NCI-H526 (cell line): Measurements from ENCODE around the gene FSCN2.

Source experiments
- DNase-seq, 2 experiments: peaks; one replicate each; lab custom pipeline; 2025; lab: John Stamatoyannopoulos, UW

FSCN2 gene

DNA sequence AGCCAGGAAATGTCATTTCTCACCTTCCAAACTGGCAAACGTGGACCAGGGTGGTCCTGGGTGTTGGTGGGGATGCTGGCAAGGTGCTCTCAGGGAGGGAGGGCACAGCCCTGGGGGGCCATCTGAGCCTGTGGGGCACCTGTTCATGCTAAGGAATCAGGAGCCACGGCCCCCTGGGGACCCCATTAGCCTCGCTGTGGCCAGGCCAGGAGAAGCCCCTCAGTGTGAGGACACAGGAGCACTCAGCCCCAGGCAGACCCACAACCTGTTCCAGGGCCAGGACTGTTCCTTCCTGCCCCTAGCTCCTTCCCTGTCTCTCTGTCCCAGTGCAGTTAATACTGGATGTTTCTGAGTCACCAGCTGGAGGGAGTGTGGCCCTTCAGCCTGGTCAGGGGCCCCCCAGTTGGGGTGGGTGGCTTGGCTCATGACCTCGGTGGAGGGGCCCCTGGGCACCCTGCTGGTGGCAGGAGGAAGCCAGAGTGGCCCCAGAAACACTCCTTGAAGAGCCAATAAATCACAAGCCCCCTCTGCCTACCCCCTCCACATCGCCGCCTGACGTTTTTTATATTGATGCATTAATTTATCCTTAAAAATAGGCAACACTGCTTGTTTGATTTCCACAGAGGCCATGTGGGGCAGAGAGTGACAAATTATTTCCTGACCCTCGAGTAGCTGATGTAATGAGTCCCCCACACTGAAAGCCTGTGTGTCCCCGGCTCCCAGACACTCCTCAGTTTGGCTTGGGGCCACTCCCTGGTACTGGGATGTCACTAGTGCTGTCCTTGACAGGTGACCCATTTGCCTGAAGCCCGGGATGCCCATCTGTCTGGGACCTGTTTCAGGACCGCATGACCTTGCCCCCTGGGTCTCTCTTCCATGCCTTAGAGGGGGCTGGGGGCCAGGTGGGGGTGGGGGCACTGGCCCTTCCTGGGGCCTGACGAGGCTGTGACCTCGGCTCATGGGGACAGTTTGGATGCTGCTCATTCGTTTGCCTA, 37.9 kb upstream of the FSCN2 start:
- DNase-seq: no peak

DNA sequence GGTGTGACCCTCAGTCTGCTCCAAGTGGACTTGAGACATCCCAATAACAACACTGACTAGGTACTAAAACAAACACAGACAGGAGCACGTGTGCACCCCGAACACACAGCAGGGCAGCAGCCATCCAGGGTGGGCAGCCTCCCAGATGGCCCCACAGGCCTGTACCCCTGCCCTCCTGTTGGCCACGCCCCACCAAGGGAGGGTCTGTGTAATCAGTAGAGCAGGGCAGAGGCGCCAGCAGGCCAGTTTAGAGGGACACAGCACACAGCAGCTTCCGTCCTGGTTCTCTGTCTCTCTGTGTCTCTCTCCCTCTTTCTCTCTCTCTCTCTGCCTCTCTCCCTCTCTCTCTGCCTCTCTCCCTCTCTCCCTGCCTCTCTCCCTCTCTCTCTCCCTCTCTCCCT, 37.0 kb upstream of the FSCN2 start:
- DNase-seq: peak in 1 of 2 experiments; percentile 29

DNA sequence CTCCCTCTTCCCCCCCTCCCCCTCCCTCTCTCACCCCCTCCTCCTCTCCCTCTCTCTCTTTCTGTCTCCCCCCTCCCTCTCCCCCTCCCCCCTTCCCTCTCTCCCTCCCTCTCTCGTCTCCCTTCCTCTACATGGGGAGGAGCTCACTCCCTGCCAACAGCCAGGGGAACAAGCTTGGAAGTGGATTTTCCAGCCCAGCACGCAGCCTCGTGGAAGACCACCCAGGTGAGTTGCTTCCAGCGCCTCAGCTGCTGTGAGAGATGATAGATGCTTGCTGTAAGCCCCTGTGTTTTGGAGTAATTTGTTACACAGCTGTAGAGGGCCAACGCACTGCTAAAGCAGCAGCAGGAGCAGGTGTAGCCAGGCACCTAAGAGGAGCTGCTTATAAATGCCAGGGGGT, 36.4 kb upstream of the FSCN2 start:
- no peak for DNase-seq

DNA sequence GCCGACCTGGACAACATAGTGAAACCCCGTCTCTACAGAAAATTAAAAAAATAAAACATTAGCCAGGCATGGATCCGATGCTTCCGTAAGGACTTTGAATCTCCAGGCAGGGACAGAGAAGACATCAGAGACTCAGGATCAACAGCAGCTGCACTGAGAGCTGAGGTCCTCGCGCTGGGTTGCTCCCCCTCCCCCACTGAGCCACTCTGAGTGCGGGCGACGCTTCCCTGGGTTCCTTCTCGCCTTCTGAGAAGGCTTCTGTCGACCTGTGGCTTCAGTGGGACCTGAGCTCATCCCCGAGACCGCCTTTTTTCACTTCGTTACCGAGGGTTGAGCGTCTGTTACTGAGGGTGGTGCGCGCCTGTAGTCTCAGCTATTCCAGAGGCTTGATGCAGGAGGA, 36.0 kb upstream of the FSCN2 start:
- no peak for DNase-seq

DNA sequence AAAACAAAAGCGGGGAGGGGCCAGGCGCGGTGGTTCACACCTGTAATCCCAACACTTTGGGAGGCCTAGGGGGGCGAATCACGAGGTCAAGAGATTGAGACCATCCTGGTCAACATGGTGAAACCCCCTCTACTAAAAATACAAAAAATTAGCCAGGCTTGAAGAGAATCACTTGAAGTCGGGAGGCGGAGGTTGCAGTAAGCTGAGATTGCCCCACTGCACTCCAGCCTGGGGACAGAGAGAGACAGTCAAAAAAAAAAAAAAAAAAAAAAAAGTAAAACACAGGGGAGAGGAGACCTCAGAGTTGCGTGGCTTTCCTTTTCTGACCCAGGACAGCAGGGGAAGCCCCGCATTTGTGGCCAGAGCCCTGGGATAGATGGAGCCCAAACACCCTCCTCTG, 35.5 kb upstream of the FSCN2 start:
- DNase-seq: no peak

DNA sequence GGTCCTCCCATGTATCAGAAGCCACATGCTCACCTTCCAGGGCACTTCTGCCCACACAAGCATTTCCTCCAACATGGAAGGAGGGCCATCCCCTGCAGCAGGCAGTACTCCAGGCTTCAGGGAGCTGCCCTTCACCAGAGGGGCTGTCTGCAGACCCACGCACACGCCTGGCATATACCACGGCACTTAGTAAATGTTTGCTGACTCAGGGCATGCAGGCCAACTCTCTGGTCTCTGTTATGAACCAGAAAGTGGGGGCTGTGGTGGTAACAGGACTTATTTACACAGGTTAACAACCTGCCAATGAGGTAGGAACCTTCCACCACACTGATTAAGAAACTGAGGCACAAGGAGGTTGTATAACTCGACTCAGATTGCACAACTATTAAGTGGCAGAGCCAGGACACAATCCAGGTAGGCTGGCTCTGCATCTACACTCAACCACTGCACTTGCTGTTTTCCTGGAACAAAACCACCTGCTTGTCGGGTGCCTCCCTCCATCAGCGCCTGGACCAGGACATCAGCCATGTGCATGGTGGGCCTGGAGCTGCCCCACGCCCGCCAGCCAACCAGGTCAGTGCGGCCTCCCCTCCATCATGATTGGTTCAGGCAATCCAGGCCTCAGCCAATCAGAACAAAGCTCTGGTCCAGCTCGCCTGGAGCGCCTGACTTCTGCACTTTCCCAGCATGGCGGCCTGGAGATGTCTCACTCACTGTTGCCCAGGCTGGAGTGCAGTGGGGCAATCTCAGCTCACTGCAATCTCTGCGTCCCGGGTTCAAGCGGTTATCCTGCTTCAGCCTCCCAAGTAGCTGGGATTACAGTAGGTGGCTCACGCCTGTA, 34.8 kb upstream of the FSCN2 start:
- DNase-seq: no peak

DNA sequence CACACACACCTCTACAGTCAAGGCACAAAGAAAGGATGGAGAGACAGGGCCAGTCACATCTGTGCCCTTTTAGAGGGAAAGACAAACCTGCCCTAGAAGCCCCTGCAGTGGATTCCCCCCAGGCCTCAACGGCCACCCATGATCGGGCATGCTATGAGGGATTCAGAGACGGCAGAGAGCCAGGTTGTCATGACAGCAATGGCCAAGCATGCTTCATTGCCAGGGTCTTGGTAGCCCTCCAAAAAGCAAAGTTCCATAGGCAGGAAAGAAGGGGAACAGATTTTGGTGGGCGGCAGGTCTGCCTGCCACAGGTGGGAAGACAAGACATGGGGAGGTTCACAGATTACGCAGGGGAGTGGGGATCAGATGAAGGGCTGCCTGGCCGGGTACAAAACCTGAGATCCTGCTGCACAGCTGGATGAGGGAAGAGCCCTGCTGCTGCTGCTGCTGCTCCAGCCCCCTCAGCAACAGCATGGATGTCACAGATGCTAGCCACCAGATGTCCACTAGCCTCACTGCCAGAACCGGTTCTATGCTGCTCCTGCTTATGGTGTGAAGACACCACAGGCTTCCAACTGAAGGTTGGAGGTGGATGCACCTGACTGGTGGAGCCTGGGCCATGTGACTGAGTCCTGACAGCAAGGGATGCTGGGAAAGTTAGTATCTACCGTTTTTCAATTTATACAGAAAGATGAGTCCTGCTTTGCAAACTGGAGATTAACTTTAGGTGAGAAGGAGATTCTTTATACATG, 33.4 kb upstream of the FSCN2 start:
- peak; percentile 40 to 72 for DNase-seq

DNA sequence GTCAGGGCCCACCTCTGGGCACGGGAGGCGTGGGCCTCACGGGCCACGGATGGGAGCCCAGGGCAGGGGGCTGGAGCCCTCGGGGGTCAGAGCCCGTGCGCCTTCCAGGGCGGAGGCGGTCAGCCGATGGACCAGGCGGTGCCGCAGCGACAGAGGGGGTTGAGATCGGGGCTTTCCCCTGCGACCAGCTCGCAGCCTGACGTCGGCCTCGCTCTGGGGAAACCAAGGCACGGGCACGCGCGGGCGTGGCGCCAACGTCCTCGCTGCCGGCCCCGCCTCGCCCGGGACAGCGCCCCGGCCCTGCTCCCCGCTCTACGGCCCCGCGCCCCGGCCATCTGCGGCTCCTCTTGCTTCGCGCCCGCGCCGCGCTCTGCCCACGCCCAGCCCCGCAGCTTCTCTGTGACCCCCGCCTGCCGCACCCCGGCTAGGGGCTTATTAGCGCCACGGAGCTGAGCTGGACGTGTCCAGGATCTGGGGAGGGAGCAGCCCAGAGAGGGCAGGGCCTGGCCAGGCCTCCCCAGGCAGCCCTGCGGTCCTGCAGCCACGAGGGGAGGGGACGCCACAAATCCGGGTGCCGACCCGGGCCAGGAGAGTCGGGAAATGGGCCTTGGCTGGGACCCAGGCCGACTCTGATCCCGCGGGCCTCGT, 29.1 kb upstream of the FSCN2 start:
- DNase-seq: no peak

DNA sequence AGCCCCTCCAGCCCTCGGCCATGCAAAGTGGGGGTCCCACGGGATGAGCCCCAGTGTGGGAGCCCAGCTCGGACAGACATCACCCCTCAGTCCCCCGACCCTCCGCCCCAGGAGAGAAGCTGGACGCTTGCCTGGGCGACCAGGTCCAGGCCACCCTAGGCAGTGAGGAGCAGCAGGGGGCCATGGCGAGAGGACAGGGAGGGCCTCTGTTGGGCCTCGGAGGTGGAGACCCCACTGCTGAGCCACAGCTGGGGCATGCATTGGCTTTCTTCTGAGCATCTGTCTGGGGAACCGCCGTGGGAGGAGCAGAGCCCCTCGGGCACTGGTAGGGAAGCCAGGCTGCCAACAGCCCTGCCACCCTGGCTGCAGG, 28.6 kb upstream of the FSCN2 start:
- no peak for DNase-seq

DNA sequence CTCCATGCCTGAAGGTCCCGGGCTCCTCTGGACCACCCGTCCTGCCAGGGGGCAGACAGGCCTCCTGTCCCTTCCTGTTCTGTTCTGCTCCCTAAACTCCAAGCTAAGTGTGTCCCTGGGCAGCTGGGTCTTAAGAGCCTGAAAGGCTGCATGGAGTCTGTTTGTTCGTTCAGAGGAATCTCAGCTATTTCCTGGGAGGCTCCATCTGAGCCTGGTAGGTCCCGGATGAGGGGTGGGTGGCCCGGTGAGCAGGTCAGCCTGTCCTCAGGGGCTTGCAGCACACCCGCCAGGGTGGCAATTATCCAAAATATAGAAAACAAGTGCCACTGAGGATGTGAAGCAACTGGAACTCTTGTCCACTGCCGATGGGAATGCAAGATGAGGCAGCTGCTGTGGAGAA, 28.1 kb upstream of the FSCN2 start:
- DNase-seq: no peak

DNA sequence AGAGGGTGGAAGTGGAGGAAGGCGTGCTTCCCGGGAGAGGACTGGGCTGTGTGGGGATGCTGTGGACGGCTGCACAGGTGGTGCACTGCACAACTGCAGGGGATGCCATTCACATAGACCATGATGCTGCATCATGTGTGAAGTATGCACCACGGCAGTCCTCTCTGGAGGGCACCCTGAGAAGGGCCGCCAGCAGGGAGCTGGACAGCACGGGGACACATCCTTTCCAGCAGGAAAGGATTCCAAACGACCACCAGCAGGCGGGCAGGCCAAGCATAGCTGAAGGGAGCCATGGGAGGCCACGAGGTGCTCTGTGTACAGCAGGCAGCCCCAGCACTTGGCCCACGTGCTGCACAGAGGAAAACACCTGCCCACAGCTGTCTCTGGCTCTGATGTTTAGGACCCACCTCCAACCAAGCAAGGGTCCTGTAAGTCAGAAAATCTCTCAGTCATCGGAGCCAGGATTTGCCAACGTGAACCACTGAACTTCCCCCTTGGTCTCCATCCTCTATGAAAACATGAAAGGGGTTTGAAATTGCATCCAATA, 25.6 kb upstream of the FSCN2 start:
- no peak for DNase-seq

DNA sequence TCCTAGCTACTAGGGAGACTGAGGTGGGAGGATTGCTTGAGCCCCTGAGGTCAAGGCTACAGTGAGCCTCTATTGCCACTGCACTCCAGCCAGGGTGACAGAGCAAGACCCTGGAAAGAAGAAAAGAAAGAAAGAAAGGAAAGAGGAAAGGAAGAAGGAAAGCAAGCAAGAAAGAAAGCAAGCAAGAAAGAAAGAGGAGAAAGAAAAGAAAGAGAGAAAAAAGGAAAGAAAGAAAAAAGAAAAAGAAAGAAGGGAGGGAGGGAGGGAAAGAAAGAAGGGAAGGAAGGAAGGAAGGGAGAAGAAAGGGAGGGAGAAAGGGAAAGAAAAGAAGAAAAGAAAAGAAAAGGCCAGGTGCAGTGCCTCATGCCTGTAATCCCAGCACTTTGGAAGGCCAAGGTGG, 24.6 kb upstream of the FSCN2 start:
- no peak for DNase-seq

DNA sequence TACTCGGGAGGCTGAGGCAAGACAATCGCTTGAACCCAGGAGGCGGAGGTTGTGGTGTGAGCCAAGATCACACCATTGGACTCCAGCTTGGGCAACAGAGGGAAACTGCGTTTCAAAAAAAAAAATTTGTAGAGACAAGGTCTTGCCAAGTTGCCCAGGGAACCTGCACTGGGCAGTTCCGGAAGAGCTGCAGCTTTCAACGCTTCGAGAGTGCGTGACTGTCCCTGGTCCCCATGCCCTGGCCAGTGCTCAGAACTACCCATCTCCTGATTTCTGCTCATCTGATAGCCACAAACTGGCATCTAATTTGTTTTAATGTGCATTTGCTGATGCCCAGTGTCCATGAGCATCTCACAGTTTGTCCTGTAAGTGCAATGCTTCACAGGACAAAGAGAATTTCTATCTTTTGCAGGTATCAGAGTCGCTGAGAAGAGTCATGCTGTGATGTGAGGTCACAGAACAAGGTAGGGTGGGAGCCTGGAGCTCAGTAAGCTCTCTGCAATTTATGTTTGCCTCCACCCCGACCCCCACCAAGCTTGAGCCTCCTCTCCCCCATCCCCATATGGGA, 19.5 kb upstream of the FSCN2 start:
- DNase-seq: no peak

DNA sequence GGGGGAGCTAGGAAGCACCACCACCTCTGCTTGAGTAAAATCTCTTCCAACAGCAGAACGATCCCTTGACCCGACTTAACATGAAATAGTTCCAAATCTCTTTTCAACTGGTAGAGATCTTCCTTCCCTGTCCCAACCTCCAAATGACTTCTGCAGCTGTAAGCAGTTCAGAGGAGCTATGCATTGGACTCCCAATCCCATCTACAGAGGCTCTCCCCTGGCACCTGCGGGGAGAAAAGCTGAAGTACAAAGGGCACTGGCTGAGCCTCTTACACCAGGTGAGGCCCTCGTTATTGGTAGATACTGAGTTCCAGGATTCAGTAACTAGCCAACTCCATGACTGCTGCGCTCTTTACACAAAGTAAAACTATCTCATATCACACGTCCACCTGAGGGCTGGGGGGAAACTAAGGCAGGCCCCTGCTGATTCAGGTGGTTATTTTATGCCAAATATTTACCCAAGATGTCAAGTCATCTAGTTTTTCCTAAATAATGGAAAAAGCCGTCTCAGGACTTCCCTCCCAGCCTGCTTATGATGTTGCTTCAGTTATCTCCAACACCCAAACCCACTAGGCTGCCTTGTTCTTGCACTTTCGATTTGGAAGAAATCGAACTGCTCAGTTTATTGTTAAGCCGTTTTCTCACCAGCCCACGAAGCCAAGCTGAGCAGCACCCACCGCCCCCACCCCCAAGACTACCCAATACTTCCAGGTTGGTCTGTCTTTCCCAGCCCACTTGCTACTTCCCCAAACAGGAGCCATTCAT, 18.8 kb upstream of the FSCN2 start:
- DNase-seq: peak in 1 of 2 experiments; percentile 51

DNA sequence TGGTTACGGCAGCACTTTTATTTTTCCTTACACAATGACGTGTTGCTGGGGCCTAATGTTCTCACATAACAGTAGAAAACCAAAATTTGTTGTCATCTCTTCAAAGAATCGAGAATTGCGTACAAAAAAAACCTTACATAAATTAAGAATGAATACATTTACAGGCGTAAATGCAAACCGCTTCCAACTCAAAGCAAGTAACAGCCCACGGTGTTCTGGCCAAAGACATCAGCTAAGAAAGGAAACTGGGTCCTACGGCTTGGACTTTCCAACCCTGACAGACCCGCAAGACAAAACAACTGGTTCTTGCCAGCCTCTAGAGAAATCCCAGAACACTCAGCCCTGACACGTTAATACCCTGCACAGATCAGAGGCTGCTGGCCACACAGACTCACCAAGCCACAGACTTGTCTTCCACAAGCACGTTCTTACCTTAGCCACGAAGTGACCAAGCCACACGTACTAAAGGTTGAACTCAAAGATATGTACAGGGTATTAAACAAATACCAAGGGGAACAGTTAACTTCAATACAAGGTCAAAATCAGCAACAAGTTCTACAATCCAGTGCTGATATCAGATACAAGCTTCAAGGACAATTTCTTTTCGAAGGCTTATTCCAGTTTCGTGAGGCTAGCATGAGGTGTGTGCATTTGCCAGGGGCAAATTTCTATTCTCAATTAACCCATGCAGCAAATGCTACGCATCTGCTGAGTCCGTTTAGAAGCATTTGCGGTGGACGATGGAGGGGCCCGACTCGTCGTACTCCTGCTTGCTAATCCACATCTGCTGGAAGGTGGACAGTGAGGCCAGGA, 18.0 kb upstream of the FSCN2 start:
- no peak for DNase-seq

DNA sequence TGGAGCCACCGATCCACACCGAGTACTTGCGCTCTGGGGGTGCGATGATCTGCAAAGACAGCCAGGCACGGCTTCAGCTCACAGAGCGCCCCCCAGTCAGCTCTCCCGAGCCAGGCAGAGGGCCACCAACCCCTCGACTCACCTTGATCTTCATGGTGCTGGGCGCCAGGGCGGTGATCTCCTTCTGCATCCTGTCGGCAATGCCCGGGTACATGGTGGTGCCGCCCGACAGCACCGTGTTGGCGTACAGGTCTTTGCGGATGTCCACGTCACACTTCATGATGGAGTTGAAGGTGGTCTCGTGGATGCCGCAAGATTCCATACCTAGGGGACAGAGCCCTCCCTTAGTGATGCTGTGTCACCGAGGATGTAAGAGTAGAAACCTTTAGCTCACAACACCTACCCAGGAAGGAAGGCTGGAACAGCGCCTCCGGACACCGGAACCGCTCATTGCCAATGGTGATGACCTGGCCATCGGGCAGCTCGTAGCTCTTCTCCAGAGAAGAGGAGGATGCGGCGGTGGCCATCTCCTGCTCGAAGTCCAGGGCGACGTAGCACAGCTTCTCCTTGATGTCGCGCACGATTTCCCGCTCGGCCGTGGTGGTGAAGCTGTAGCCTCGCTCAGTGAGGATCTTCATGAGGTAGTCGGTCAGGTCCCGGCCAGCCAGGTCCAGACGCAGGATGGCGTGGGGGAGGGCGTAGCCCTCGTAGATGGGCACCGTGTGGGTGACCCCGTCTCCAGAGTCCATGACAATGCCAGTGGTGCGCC, 17.2 kb upstream of the FSCN2 start:
- DNase-seq: peak in 1 of 2 experiments; percentile 34

DNA sequence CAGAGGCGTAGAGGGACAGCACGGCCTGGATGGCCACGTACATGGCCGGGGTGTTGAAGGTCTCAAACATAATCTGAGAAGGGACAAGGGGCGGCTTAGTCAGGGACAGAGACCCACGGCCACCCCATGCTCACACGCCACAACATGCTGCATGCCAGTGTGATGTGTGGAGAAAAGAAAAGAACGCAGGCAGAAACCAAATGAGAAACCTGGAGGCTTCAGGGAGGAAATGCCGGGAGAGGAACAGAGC, 16.7 kb upstream of the FSCN2 start:
- no peak for DNase-seq

DNA sequence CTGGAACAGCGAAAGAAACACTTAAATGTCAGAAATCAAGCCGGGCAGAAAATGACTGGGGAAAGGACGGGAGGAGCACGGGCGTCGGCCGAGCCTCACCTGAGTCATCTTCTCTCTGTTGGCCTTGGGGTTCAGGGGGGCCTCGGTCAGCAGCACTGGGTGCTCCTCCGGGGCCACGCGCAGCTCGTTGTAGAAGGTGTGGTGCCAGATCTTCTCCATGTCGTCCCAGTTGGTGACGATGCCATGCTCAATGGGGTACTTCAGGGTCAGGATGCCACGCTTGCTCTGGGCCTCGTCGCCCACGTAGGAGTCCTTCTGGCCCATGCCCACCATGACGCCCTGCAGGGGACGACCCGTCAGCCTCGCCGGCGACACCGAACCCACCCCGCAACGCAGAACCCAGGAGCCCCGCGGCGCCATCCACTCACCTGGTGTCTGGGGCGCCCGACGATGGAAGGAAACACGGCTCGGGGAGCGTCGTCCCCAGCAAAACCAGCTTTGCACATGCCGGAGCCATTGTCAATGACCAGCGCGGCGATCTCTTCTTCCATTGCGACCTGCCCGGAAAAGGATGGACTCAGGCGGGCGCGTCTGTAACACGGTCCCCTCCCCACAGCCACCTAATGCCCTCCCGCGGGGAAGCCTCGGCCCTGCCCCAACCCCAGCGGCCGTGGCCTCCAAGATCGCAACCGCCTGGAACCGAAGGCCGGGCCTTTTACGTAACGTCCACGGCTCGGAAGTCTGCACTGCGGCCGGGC, 16.2 kb upstream of the FSCN2 start:
- no peak for DNase-seq
